ENCODE results near the gene CCDC87. TPM values are rescaled to one million over a fixed set of nuclear protein-coding genes. Genes with fewer than 3 reads are reported as not detected.
"Not testable (repeated sequence)": the region's sequence is repeated elsewhere in the genome, so short reads cannot be mapped to it uniquely, and the experiment has no call there.

The CCDC87 gene
- total and polyA plus RNA-seq, 2 experiments from 2014 or later: 1.2 to 3.9 TPM

DNA sequence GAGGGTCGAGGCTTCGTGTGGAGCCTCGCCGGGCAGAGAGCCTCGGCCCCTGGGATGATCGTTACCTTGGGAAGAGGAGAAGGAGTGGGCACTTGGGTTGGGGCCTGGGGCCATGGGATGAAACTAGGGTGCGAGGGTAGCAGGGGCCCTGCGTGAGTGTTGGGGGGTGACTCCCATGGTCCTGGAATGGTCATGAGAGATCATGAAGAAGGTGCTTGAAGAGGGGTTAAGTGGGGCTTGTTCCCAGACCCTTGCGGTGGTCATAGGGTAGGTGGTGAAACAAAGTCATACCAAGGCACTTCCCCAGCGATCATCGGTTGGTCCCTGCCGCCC, 406 bp upstream of the CCDC87 start:
- peaks cover 7% of the 10 kb centered on the region for H3K4me1 ChIP-seq (ENCODE audit: low read depth)
- H3K9me3 ChIP-seq (ENCODE audit: low read depth): no peaks in the 10 kb centered on the region
- no peaks in the 10 kb centered on the region for H3K36me3 ChIP-seq
- H3K27ac ChIP-seq: peak overlapping the region; percentile 72
- peak overlapping the region; percentile 57 for H3K4me3 ChIP-seq
- TF ChIP-seq, protein P1, sequence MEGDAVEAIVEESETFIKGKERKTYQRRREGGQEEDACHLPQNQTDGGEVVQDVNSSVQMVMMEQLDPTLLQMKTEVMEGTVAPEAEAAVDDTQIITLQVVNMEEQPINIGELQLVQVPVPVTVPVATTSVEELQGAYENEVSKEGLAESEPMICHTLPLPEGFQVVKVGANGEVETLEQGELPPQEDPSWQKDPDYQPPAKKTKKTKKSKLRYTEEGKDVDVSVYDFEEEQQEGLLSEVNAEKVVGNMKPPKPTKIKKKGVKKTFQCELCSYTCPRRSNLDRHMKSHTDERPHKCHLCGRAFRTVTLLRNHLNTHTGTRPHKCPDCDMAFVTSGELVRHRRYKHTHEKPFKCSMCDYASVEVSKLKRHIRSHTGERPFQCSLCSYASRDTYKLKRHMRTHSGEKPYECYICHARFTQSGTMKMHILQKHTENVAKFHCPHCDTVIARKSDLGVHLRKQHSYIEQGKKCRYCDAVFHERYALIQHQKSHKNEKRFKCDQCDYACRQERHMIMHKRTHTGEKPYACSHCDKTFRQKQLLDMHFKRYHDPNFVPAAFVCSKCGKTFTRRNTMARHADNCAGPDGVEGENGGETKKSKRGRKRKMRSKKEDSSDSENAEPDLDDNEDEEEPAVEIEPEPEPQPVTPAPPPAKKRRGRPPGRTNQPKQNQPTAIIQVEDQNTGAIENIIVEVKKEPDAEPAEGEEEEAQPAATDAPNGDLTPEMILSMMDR (IDR thresholded peaks at IDR 0.05; ENCODE audit: low read depth, low read length): no peak
- peak in 1 of 2 donors; percentile 2 for DNase-seq (ENCODE audit: low read depth in 1 of 2, low spot score in 1 of 2)
- no peaks in the 10 kb centered on the region for H3K27me3 ChIP-seq

DNA sequence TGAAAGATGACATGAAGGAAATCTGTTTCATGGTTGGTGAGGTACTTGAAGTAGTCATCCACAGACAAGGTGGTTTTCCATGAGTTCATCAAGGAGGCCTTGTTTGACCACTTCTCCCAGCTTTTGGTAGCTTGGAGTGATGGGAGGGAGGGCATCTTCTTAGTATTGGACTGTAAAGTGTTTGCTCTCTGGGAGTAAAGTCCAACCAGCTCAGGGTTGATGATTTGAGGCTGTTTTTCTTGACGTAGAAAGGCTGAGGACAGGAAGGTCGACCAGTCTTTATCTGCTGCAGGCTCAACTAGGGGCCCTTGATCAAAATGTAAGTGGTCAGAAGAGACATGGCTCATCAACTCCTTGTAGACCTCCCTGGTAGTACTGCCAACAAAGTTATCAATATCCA, 1.7 kb downstream of the CCDC87 start:
- TF ChIP-seq, protein P1 (IDR thresholded peaks at IDR 0.05; ENCODE audit: low read depth, low read length): no peak
- Histone ChIP-seq H3K27ac (no peak overlapping the region), H3K4me1 (ENCODE audit: low read depth) (peaks cover 7% of the 10 kb centered on the region), H3K4me3 (no peak overlapping the region), H3K9me3 (ENCODE audit: low read depth) (no peaks in the 10 kb centered on the region), H3K27me3 (no peaks in the 10 kb centered on the region), H3K36me3 (no peaks in the 10 kb centered on the region)
- DNase-seq (ENCODE audit: low read depth in 1 of 2, low spot score in 1 of 2): no peak

DNA sequence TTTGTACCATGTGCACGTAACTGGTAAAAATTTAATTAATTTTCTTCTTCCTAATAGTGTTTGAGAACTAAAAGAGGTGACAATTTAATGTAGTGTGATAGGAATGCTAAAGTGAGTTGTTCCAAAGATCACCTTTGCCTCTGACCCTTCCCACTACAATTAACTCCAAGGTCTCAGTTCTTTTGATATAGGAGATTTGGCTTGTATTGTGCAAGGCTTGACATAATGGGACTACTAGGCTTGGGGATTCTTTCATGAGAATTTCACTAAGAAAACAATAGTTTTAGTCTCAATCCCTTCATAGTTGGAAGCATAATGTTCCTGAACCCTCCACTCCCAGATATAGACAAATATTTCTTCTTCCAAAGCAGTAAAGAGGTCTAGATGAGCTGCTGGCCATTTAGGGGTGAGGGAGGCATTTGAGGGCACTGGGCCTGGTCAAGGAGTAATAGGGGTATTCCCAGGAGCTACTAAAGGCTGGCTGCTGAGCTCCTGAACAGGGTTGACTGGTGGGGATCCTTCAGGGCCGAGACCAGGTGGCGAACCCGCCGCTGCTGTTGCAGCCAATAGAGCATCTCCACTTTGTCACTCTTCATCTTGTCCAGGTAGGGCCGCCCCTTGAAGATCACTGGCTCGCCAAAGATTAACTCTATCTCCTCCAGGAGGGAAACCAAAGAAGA, 2.7 kb downstream of the CCDC87 start:
- Histone ChIP-seq H3K27ac (no peak overlapping the region), H3K4me3 (no peak overlapping the region), H3K4me1 (ENCODE audit: low read depth) (peaks cover 7% of the 10 kb centered on the region), H3K27me3 (no peaks in the 10 kb centered on the region), H3K9me3 (ENCODE audit: low read depth) (no peaks in the 10 kb centered on the region), H3K36me3 (no peaks in the 10 kb centered on the region)
- TF ChIP-seq, protein P1 (IDR thresholded peaks at IDR 0.05; ENCODE audit: low read depth, low read length): no peak
- no peak for DNase-seq (ENCODE audit: low read depth in 1 of 2, low spot score in 1 of 2)

DNA sequence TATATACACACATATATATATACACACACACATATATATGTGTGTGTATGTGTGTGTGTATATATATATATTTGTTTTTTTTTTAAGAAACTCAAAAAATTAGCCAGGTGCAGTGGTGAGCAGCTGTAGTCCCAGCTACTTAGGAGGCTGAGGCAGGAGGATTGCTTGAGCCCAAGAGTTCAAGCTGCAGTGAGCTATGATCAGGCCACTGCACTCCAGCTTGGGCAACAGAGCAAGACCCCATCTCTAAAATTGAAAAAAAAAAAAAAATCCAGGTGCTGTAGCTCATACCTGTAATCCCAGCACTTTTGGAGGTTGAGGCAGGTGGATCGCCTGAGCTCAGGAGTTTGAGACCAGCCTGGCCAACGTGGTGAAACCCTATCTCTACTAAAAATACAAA, 3.5 kb downstream of the CCDC87 start:
- H3K4me1 ChIP-seq (ENCODE audit: low read depth); H3K36me3 ChIP-seq; H3K9me3 ChIP-seq (ENCODE audit: low read depth); H3K4me3 ChIP-seq; H3K27ac ChIP-seq; DNase-seq (ENCODE audit: low read depth in 1 of 2, low spot score in 1 of 2); H3K27me3 ChIP-seq: not testable (repeated sequence)

DNA sequence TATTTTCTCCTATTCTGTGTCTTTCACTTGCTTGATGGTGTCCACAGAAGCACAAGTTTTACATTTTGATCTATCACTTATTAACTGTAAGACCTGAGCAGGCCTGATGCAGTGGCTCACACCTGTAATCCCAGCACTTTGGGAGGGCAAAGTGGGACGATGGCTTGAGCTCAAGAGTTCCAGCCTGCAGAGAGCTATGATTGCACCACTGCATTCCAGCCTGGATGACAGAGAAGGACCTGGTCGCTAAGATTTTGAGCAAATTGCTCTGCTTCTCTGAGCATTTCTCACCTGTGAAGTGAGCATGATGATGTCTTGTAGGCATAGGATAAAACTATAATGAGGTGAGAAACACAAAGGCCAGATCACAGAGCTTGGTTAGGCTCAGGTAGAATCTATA, 6.7 kb downstream of the CCDC87 start:
- TF ChIP-seq, protein P1 (IDR thresholded peaks at IDR 0.05; ENCODE audit: low read depth, low read length): no peak
- H3K4me3 ChIP-seq: no peak overlapping the region
- H3K9me3 ChIP-seq (ENCODE audit: low read depth): no peaks in the 10 kb centered on the region
- H3K4me1 ChIP-seq (ENCODE audit: low read depth): no peaks in the 10 kb centered on the region
- H3K36me3 ChIP-seq: no peaks in the 10 kb centered on the region
- H3K27me3 ChIP-seq: no peaks in the 10 kb centered on the region
- H3K27ac ChIP-seq: no peak overlapping the region
- no peak for DNase-seq (ENCODE audit: low read depth in 1 of 2, low spot score in 1 of 2)

DNA sequence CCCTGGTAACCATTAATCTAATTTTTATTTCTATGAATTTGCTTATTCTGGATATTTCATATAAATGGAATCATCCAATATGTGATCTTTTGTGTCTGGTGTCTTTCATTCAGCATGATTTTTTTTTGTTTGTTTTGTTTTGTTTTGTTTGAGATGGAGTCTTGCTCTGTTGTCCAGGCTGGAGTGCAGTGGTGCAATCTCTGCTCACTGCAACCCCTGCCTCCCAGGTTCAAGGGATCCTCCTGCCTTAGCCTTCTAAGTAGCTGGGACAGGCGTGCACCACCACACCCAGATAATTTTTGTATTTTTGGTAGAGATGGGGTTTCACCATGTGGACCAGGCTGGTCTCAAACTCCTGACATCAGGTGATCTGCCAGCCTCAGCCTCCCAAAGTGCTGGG, 7.4 kb downstream of the CCDC87 start:
- not testable (repeated sequence) for H3K4me3 ChIP-seq; H3K27me3 ChIP-seq; H3K27ac ChIP-seq; H3K4me1 ChIP-seq (ENCODE audit: low read depth); DNase-seq (ENCODE audit: low read depth in 1 of 2, low spot score in 1 of 2); H3K36me3 ChIP-seq; H3K9me3 ChIP-seq (ENCODE audit: low read depth)

DNA sequence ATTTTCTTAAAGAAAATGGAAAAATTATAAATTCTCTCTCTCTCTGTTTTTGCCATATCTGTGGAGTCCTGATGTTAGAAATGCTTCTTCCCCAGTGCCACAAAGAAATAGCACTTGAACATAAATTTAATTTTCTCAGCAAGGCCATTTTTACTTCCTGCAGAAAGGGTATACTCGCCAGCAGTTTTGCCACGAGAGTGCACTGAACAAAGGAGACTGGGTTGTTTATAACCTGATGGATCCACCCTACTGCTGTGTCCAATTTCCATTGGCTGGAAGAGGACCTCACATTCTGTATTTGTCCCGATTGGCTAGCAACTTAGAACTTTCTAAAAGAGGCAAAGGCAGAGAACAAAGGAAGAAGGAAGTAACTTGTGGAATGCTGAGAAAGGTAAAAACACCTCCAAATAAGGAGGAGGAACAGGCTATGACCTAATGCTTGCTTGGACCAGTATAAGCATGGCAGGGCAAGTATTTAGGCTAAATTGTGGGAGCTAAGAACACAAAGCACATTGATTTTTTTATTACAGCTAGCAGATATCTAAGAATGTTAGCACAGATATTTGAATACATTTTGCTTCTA, 10.2 kb downstream of the CCDC87 start:
- not testable (repeated sequence) for H3K27ac ChIP-seq; H3K4me1 ChIP-seq (ENCODE audit: low read depth); H3K4me3 ChIP-seq; H3K27me3 ChIP-seq; H3K36me3 ChIP-seq; DNase-seq (ENCODE audit: low read depth in 1 of 2, low spot score in 1 of 2); H3K9me3 ChIP-seq (ENCODE audit: low read depth)
